CD4-positive, CD25-positive, alpha-beta regulatory T cell (primary cell): Measurements from ENCODE around the gene MYRF. TPM values are rescaled to one million over a fixed set of nuclear protein-coding genes. Genes with fewer than 3 reads are reported as not detected.

Experiments
- ATAC-seq, 2 donors: fragments of 150-1000 bp; cut with Tn5 transposase; one replicate each; pipeline ENCODE4 v1.10.0; 2021; ENCODE audit warnings: low read depth in 2 of 2, moderate number of reproducible peaks in 2 of 2, moderate library complexity in 1 of 2
- DNase-seq, 3 donors: peaks; one replicate each; pipeline versions ENCODE4 v3.0.0 to v3.0.0-alpha.2; 2012 to 2022; ENCODE audit warnings: mixed read lengths in 1 of 3
- H3K27ac ChIP-seq: one replicate; pipeline ENCODE4 v1.7.0; 2013; ENCODE audit warnings: mild to moderate bottlenecking, low read length; ENCODE audit not compliant: insufficient read depth, poor library complexity, severe bottlenecking
- H3K27me3 ChIP-seq: one replicate; pipeline ENCODE4 v1.7.0; 2013; ENCODE audit warnings: low read length; ENCODE audit not compliant: control insufficient read depth, insufficient read depth
- H3K36me3 ChIP-seq: one replicate; pipeline ENCODE4 v1.7.0; 2013; ENCODE audit warnings: mild to moderate bottlenecking, low read length, moderate library complexity; ENCODE audit not compliant: control insufficient read depth, insufficient read depth
- H3K4me1 ChIP-seq: 2 replicates; pipeline ENCODE4 v1.7.0; 2013; ENCODE audit warnings: mild to moderate bottlenecking, low read length; ENCODE audit not compliant: insufficient read depth, control insufficient read depth, poor library complexity, severe bottlenecking
- H3K4me3 ChIP-seq: one replicate; pipeline ENCODE4 v1.7.0; 2013; ENCODE audit warnings: low read depth, mild to moderate bottlenecking, low read length, moderate library complexity
- H3K9me3 ChIP-seq, 2 experiments: 1 replicate in 1 of 2; 2 replicates in 1 of 2; pipeline ENCODE4 v1.7.0; 2013; ENCODE audit warnings: low read length in 2 of 2, mild to moderate bottlenecking in 1 of 2, moderate library complexity in 1 of 2; ENCODE audit not compliant: control insufficient read depth in 2 of 2
- H3K27ac Mint-ChIP-seq, 3 donors: one replicate each; pipeline ENCODE4 v1.8.0; 2020 to 2022; ENCODE audit warnings: mild to moderate bottlenecking in 3 of 3, mixed read lengths in 3 of 3, moderate library complexity in 2 of 3
- H3K27me3 Mint-ChIP-seq: one replicate; pipeline ENCODE4 v1.8.0; 2022; ENCODE audit warnings: mild to moderate bottlenecking, mixed read lengths
- H3K36me3 Mint-ChIP-seq: one replicate; pipeline ENCODE4 v1.8.0; 2020; ENCODE audit warnings: mixed read lengths
- H3K4me1 Mint-ChIP-seq, 4 donors: one replicate each; pipeline ENCODE4 v1.8.0; 2020 to 2022; ENCODE audit warnings: mixed read lengths in 4 of 4, mild to moderate bottlenecking in 1 of 4
- H3K4me3 Mint-ChIP-seq, 4 donors: one replicate each; pipeline ENCODE4 v1.8.0; 2020 to 2022; ENCODE audit warnings: mild to moderate bottlenecking in 4 of 4, mixed read lengths in 4 of 4, moderate library complexity in 3 of 4
- H3K9me3 Mint-ChIP-seq, 7 donors: one replicate each; pipeline ENCODE4 v1.8.0; 2020 to 2022; ENCODE audit warnings: mixed read lengths in 7 of 7, mild to moderate bottlenecking in 3 of 7, moderate library complexity in 2 of 7
- polyA plus RNA-seq, 4 donors: library from polyadenylated mRNA; unstranded; fragments of 300-500 nt; fragmentation: Illumina TruSeq; gene quantifications; one replicate each; pipeline ENCODE4 v1.2.3, GENCODE V29; 2021
- total RNA-seq: library from RNA; stranded (reverse); gene quantifications from one replicate; pipeline ENCODE4 v1.2.3, GENCODE V29; 2022

MYRF gene
- total and polyA plus RNA-seq, 5 donors from 2014 or later = 0.20 to 0.74 (median 0.30) TPM; not detected in 2

- Mint-ChIP-seq H3K36me3 (no peaks in the 10 kb centered on the region), H3K4me1 (peaks cover 0 to 5% (median 2%) of the 10 kb centered on the region in 4 donors), H3K27me3 (no peaks in the 10 kb centered on the region), H3K4me3 (no peak overlapping the region), H3K27ac (no peak overlapping the region), H3K9me3 (peaks cover 0 to 2% (median 0%) of the 10 kb centered on the region in 7 donors)
- Histone ChIP-seq H3K4me1 (no peaks in the 10 kb centered on the region), H3K36me3 (no peaks in the 10 kb centered on the region), H3K27ac (no peak overlapping the region), H3K9me3 (no peaks in the 10 kb centered on the region), H3K27me3 (no peaks in the 10 kb centered on the region), H3K4me3 (no peak overlapping the region)
- DNase-seq = no peak
- no peak for ATAC-seq
Observed at GRCh38 chr11:61736310-61736709, 16.1 kb upstream of the MYRF start.

- Histone ChIP-seq H3K36me3 (no peaks in the 10 kb centered on the region), H3K27me3 (no peaks in the 10 kb centered on the region), H3K4me3 (no peak overlapping the region), H3K9me3 (no peaks in the 10 kb centered on the region), H3K4me1 (no peaks in the 10 kb centered on the region), H3K27ac (no peak overlapping the region)
- Mint-ChIP-seq H3K9me3 (peaks cover 0 to 2% (median 0%) of the 10 kb centered on the region in 7 donors), H3K27ac (no peak overlapping the region), H3K4me1 (peaks cover 0 to 5% (median 2%) of the 10 kb centered on the region in 4 donors), H3K4me3 (no peak overlapping the region), H3K27me3 (no peaks in the 10 kb centered on the region), H3K36me3 (no peaks in the 10 kb centered on the region)
- no peak for ATAC-seq
- no peak for DNase-seq
Observed at GRCh38 chr11:61737131-61737530, 15.3 kb upstream of the MYRF start.

GRCh38 chr11:61737636-61738386, 14.6 kb upstream of the MYRF start:
- H3K4me3 Mint-ChIP-seq = no peak overlapping the region
- Histone ChIP-seq H3K4me3 (no peak overlapping the region), H3K9me3 (no peaks in the 10 kb centered on the region), H3K36me3 (no peaks in the 10 kb centered on the region), H3K27ac (no peak overlapping the region), H3K4me1 (no peaks in the 10 kb centered on the region), H3K27me3 (no peaks in the 10 kb centered on the region)
- ATAC-seq (no peak), DNase-seq (no peak)
- peaks cover 0 to 5% (median 2%) of the 10 kb centered on the region in 4 donors for H3K4me1 Mint-ChIP-seq
- no peaks in the 10 kb centered on the region for H3K27me3 Mint-ChIP-seq
- peaks cover 0 to 2% (median 0%) of the 10 kb centered on the region in 7 donors for H3K9me3 Mint-ChIP-seq
- peak overlapping the region in 1 of 3 donors; percentile 56 for H3K27ac Mint-ChIP-seq
- no peaks in the 10 kb centered on the region for H3K36me3 Mint-ChIP-seq

- Histone ChIP-seq H3K4me3 (no peak overlapping the region), H3K27me3 (no peaks in the 10 kb centered on the region), H3K4me1 (no peaks in the 10 kb centered on the region), H3K9me3 (no peaks in the 10 kb centered on the region), H3K27ac (no peak overlapping the region), H3K36me3 (no peaks in the 10 kb centered on the region)
- H3K27me3 Mint-ChIP-seq = no peaks in the 10 kb centered on the region
- no peak overlapping the region for H3K4me3 Mint-ChIP-seq
- no peaks in the 10 kb centered on the region for H3K36me3 Mint-ChIP-seq
- no peaks in the 10 kb centered on the region for H3K4me1 Mint-ChIP-seq
- DNase-seq (no peak), ATAC-seq (no peak)
- no peak overlapping the region for H3K27ac Mint-ChIP-seq
- peaks cover 0 to 2% (median 0%) of the 10 kb centered on the region in 7 donors for H3K9me3 Mint-ChIP-seq
Observed at GRCh38 chr11:61738776-61739175, 13.7 kb upstream of the MYRF start.

- no peak overlapping the region for H3K4me3 ChIP-seq
- no peaks in the 10 kb centered on the region for H3K36me3 ChIP-seq
- peaks cover 0 to 2% (median 0%) of the 10 kb centered on the region in 7 donors for H3K9me3 Mint-ChIP-seq
- H3K4me1 Mint-ChIP-seq = no peaks in the 10 kb centered on the region
- no peaks in the 10 kb centered on the region for H3K27me3 ChIP-seq
- no peak overlapping the region for H3K4me3 Mint-ChIP-seq
- ATAC-seq (no peak), DNase-seq (no peak)
- H3K27me3 Mint-ChIP-seq = no peaks in the 10 kb centered on the region
- no peaks in the 10 kb centered on the region for H3K4me1 ChIP-seq
- H3K9me3 ChIP-seq = no peaks in the 10 kb centered on the region
- no peaks in the 10 kb centered on the region for H3K36me3 Mint-ChIP-seq
- H3K27ac Mint-ChIP-seq = no peak overlapping the region
- H3K27ac ChIP-seq = no peak overlapping the region
Observed at GRCh38 chr11:61739413-61739812, 13.0 kb upstream of the MYRF start.

- no peak for ATAC-seq
- H3K36me3 ChIP-seq = no peaks in the 10 kb centered on the region
- Mint-ChIP-seq H3K4me1 (no peaks in the 10 kb centered on the region), H3K4me3 (no peak overlapping the region), H3K27me3 (no peaks in the 10 kb centered on the region), H3K9me3 (peaks cover 0 to 2% (median 0%) of the 10 kb centered on the region in 7 donors), H3K27ac (no peak overlapping the region), H3K36me3 (no peaks in the 10 kb centered on the region)
- no peak overlapping the region for H3K27ac ChIP-seq
- no peaks in the 10 kb centered on the region for H3K9me3 ChIP-seq
- H3K4me1 ChIP-seq = no peaks in the 10 kb centered on the region
- DNase-seq = no peak
- H3K4me3 ChIP-seq = no peak overlapping the region
- no peaks in the 10 kb centered on the region for H3K27me3 ChIP-seq
Observed at GRCh38 chr11:61739966-61740365, 12.5 kb upstream of the MYRF start.

GRCh38 chr11:61742391-61742790, 10.0 kb upstream of the MYRF start:
- H3K27ac ChIP-seq = no peak overlapping the region
- Mint-ChIP-seq H3K27me3 (no peaks in the 10 kb centered on the region), H3K9me3 (no peaks in the 10 kb centered on the region), H3K27ac (no peak overlapping the region), H3K36me3 (no peaks in the 10 kb centered on the region), H3K4me3 (no peak overlapping the region), H3K4me1 (no peaks in the 10 kb centered on the region)
- no peaks in the 10 kb centered on the region for H3K9me3 ChIP-seq
- no peak for DNase-seq
- no peaks in the 10 kb centered on the region for H3K4me1 ChIP-seq
- no peak overlapping the region for H3K4me3 ChIP-seq
- no peaks in the 10 kb centered on the region for H3K36me3 ChIP-seq
- no peaks in the 10 kb centered on the region for H3K27me3 ChIP-seq
- ATAC-seq = no peak

- no peaks in the 10 kb centered on the region for H3K4me1 ChIP-seq
- no peaks in the 10 kb centered on the region for H3K9me3 Mint-ChIP-seq
- no peaks in the 10 kb centered on the region for H3K36me3 Mint-ChIP-seq
- H3K36me3 ChIP-seq = no peaks in the 10 kb centered on the region
- no peak overlapping the region for H3K4me3 ChIP-seq
- DNase-seq (no peak), ATAC-seq (no peak)
- H3K4me3 Mint-ChIP-seq = no peak overlapping the region
- H3K9me3 ChIP-seq = no peaks in the 10 kb centered on the region
- H3K27ac Mint-ChIP-seq = no peak overlapping the region
- H3K27me3 Mint-ChIP-seq = no peaks in the 10 kb centered on the region
- H3K27ac ChIP-seq = no peak overlapping the region
- no peaks in the 10 kb centered on the region for H3K4me1 Mint-ChIP-seq
- H3K27me3 ChIP-seq = no peaks in the 10 kb centered on the region
Observed at GRCh38 chr11:61743486-61744095, 8.8 kb upstream of the MYRF start.
